Uterus (tissue), 2 donors: ENCODE results near the gene GNAL.

Experiments used
- POLR2A ChIP-seq, 2 donors: fragments of 450-650 bp; IDR thresholded peaks; one replicate each; pipeline ENCODE4 v1.6.1; 2016; ENCODE audit warnings: antibody characterized with exemption in 2 of 2, mild to moderate bottlenecking in 1 of 2, moderate library complexity in 1 of 2
- TF ChIP-seq, protein P1 (sequence below), 4 experiments: fragments of 200-600 bp in 2 of 4; fragments of 450-650 bp in 2 of 4; sonication (generic) in 2 of 4; IDR thresholded peaks; one replicate each; pipeline ENCODE4 v1.5.1; 2016 to 2019; ENCODE audit warnings: antibody characterized with exemption in 4 of 4, mild to moderate bottlenecking in 2 of 4, moderate library complexity in 1 of 4

DNA sequence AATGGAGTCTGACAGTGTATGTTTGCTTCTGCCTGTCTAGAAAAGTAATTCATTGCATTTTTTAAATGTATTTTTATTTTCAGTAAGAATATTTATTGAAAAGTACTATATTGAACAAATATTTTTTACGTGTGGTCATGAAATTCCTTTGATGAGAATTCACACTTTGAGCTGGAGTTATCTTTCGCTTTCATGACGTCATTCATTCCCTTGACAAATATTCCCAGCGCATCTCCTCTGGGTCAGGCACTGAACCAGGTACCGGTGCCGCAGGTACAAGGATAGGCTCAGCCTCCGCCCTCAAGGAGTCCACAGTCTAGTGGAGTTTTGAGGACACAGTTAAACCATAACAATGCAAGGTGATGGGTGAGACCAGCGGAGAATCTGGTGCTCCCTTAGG, 60.2 kb downstream of the GNAL start:
- TF ChIP-seq, protein P1, sequence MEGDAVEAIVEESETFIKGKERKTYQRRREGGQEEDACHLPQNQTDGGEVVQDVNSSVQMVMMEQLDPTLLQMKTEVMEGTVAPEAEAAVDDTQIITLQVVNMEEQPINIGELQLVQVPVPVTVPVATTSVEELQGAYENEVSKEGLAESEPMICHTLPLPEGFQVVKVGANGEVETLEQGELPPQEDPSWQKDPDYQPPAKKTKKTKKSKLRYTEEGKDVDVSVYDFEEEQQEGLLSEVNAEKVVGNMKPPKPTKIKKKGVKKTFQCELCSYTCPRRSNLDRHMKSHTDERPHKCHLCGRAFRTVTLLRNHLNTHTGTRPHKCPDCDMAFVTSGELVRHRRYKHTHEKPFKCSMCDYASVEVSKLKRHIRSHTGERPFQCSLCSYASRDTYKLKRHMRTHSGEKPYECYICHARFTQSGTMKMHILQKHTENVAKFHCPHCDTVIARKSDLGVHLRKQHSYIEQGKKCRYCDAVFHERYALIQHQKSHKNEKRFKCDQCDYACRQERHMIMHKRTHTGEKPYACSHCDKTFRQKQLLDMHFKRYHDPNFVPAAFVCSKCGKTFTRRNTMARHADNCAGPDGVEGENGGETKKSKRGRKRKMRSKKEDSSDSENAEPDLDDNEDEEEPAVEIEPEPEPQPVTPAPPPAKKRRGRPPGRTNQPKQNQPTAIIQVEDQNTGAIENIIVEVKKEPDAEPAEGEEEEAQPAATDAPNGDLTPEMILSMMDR (IDR thresholded peaks at IDR 0.05), result no peak
- no peak for TF ChIP-seq POLR2A (IDR thresholded peaks at IDR 0.05)
